GM12892 (cell line): ENCODE data around the gene CUEDC2.

ENCODE experiments used
- DNase-seq: peaks from one replicate; pipeline ENCODE4 v3.0.0; 2011; ENCODE audit not compliant: insufficient read length
- FAIRE-seq: peaks from 2 replicates; lab custom pipeline; 2011; peaks lifted over from hg19 to GRCh38; lab: Jason Lieb, UNC
- POLR2A ChIP-seq: IDR thresholded peaks from 2 replicates; pipeline ENCODE4 v1.6.1; 2011; ENCODE audit warnings: low read depth, low read length, control low read depth
- POLR2AphosphoS5 ChIP-seq: IDR thresholded peaks from 2 replicates; pipeline ENCODE4 v1.6.1; 2011; ENCODE audit warnings: low read depth, low read length, control low read depth
- TAF1 ChIP-seq: IDR thresholded peaks from 2 replicates; pipeline ENCODE4 v1.6.1; 2011; ENCODE audit warnings: low read depth, mild to moderate bottlenecking, control low read depth, low read length, borderline replicate concordance

The CUEDC2 gene

DNA sequence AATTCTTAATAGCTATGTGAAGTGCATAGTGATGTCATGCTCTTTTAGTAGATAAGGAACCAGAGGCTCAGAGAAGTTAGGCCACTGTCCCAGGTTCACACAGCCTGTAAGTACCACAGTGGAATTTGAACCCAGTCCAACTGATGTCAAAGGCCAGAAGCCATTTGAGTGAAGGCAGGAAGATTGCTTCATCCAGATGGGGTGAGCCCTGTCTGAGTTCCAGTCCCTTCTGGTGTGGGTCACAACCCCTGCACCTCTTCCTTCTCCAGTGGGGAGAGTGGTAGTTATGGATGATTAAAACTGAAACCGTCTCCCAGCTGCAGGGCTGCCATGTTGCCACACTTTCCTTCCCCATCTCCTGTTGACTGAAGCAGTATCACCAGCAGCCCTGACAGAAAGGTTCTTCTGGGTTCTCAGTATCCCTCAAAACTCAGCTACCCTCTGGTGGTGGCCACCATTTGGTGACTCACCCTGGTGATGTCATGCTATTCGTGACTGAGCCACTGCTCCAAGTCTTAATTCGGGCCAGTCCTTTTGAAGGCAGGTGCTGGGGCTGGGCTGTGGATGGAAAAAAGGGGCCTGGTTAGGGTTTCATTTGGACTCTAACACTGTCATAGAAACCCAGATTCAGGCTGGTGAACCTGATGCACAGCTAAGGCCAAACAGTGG lies 20.4 kb upstream of the CUEDC2 start:
- TF ChIP-seq POLR2A (no peak), TAF1 (no peak), POLR2AphosphoS5 (no peak)
- FAIRE-seq (no peak), DNase-seq (no peak)

DNA sequence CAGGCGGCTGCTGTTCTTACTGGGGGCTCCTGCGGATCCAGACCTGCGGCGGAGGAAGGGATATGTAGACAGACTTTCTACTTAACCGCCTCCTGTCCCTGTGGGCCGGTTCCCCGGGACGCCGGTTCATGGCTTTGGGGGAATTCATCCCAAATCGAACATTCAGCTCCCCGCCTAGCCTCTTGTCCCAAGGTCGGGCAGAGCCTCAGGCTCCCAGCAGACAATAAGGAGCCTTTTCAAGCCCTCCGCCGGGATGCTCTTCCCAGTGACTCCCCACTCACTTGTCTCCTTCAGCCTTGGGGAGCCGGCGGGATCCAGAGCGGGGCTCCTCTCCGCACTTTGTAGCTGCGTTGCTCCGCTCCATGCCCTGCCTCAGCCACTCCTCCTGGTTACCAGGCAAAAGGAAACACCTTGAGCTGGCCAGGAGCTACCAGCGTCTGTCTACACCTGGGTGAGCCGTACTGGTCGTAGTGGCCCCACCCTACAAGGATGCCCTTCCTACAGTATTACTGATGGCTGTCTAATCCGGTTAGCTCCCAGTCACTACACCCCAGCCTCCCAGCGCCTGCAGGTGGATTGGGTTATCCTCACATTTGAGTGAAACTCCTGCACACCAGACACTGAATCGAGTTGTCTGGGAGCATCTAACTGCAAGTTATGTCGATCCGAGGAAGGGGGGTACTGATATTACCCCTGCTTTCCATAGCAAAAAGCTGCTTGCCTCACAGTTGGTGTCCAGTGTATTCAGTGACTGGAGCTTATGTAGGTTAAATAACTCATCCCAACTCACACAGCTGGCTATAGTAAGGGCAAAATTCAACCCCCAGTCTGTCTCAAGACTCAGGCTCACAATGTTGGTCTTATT lies 19.0 kb upstream of the CUEDC2 start, which contains the start of gene C10orf95:
TSS of gene C10orf95 (minus strand) at position 439 of the 865 bp plus-strand sequence. CDS start 450 bp downstream, outside the sequence.
- FAIRE-seq (no peak), DNase-seq (no peak)
- TF ChIP-seq TAF1: no peak
- no peak for TF ChIP-seq POLR2A
- no peak for TF ChIP-seq POLR2AphosphoS5

DNA sequence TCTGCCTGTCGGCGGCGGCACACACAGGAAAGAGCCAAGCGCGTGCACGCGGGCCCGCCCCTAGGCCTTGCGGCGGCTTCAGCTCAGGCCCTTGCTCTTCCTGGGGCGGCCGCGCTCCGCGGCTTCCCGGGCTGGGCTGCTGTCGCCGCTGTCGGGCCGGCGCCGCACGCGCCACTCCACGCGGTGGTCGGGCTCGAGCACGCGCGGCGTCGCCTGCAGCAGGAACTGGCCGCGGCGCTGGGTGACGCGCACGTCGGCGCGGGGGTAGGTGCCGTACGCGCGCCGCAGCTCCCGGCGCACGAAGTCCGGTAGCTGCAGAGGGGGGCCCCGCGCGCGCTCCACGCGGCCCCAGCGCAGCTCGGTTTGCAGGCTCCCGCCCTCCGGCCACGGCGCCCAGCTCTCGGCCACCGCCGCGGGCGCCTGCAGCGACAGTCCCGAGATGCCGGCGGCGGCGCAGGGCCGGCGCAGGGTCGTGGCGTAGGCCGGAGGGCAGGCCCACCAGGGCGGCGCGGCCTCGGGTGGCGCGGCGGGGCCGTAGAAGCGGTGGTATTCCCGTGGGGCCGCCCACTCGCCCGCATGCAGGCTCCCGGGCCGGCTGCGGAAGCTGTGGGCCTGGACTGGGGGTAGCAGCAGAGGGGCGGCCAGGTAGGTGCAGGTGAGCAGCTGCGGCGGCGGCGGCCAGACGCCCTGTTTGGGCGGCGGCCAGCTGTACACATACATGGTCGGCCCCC lies 18.2 kb upstream of the CUEDC2 start:
- TF ChIP-seq POLR2AphosphoS5 (peak; percentile 70; the same call in 1 of the 2 replicates), POLR2A (peak; percentile 85), TAF1 (peak; percentile 79)
- DNase-seq (peak; percentile 92), FAIRE-seq (peak; percentile 99)

DNA sequence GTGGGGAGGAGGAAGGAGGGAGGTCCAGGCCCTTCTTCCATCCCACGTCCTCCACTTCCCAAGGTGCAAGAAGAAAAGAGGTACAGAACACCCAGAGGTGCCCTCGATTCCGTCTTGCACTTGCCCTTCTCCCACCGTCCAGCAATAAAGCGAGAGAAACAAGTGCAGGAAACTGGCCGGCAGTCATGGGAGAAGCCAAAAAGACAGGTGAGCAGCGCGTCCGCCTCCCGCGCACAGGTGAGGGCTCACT lies 17.7 kb upstream of the CUEDC2 start:
- DNase-seq (no peak), FAIRE-seq (no peak)
- TF ChIP-seq TAF1 (no peak), POLR2A (no peak), POLR2AphosphoS5 (no peak)

DNA sequence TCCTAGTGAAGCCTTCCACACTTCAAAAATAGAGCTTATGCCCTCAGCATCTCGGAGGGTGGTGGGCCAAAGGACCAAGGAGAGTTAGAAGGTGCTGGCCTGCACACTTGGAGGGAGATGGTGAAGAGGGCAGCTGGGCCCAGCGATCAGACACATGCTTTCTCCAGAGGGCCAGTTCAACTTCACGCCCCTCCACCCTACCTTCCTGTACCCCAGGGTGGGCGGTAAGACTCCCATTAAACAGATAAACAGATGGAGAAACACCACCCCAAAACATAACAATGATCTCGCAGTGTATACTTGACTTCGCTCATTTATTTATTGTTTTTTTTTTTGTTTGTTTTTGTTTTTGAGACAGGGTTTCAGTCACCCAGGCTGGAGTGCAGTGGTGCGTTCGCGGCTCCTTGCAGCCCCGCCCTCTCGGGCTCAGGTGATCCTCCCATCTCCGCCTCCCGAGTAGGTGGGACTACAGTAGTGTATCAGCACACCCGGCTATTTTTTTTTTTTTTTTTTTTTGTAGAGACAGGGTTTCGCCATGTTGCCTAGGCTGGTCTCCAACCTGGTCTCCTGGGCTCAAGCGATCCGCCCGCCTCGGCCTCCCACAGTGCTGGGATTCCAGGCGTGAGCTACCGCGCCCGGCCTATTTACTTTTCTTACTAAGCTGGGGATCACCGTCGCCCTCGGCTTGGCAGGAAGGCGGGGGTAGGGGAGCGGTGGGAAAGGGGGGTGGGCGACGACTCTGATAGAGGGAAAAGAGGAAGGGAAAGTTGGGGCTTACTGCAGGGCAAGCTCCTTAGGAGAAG lies 17.1 kb upstream of the CUEDC2 start:
- TF ChIP-seq TAF1 (no peak), POLR2AphosphoS5 (no peak), POLR2A (no peak)
- DNase-seq (no peak), FAIRE-seq (peak; percentile 90)

DNA sequence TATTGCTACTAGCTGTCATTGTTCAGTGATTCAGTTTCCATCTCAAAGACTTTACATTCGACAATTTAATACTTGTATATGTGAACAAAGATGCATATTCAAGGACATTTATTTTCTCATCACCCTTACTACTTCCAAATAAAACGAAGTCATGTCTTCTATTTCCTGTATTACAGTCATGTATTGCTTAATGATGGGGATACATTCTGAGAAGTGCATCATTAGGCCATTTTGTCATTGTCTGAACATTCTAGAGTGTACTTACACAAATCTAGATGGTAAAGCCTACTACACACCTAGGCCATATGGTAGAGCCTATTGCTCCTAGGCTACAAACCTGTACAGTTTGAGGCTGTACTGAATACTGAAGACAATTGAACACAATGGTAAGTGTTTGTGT lies 12.5 kb upstream of the CUEDC2 start:
- DNase-seq: no peak
- TF ChIP-seq POLR2A: no peak
- no peak for FAIRE-seq

DNA sequence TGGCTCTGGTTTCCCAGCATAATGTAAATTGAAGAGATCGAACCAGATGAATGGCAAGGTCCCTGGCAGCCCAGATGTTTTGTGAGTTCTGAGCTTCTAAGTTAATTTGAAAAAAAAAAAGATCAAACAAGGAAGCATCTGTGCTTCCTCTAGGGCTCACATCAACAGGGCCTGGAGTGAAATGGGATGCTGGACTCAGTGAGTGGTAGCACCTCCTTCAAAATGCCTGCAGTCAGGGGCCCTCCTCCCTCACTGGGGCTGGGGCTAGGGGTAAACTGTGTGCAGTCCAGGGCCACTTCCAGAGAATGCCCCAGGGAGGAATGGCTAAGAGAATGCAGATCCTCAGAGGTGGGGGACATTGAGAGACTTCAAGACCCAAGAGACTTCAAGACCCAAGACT lies 6.0 kb upstream of the CUEDC2 start:
- FAIRE-seq (no peak), DNase-seq (no peak)
- TF ChIP-seq POLR2A (no peak), TAF1 (no peak), POLR2AphosphoS5 (no peak)

DNA sequence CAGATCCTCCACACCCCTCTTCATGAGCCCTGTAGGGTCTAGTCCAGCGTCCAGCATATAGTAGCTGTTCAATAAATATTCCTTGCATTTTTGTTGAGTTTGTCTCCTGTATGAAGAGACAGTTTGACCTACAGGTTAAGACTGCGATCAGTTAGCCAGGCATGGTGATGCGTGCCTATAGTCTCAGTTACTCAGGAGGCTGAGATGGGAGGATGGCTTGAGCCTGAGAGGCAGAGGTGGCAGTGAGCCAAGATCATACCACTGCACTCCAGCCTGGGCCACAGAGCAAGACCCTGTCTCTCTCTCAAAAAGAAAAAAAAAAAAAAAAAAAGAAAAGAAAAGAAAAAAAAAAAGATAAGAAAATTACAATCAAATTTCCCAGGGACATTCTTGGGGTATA lies 5.1 kb upstream of the CUEDC2 start:
- no peak for FAIRE-seq
- no peak for TF ChIP-seq POLR2A
- no peak for TF ChIP-seq POLR2AphosphoS5
- TF ChIP-seq TAF1: no peak
- no peak for DNase-seq

DNA sequence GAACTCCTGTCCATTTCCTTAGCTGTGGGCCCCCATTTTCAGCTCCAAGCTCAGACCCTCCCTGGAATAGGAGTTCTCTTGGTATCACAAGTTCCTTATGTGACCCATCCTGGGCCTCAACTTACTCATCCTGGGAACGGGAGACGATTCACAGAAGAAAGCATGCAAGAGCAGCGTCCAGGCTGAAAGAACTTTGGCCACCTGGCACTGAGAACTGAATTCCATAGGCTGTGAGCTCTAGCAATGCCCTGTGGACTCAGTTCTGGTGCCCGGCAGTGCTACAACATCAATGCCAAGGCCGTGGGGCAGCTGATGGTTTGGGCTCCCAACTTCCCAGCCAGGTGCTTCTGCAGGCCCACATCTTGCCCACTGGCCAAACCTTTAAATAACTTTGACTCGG lies 3.9 kb upstream of the CUEDC2 start:
- TF ChIP-seq POLR2A: no peak
- TF ChIP-seq TAF1: no peak
- TF ChIP-seq POLR2AphosphoS5: no peak
- DNase-seq (no peak), FAIRE-seq (no peak)

DNA sequence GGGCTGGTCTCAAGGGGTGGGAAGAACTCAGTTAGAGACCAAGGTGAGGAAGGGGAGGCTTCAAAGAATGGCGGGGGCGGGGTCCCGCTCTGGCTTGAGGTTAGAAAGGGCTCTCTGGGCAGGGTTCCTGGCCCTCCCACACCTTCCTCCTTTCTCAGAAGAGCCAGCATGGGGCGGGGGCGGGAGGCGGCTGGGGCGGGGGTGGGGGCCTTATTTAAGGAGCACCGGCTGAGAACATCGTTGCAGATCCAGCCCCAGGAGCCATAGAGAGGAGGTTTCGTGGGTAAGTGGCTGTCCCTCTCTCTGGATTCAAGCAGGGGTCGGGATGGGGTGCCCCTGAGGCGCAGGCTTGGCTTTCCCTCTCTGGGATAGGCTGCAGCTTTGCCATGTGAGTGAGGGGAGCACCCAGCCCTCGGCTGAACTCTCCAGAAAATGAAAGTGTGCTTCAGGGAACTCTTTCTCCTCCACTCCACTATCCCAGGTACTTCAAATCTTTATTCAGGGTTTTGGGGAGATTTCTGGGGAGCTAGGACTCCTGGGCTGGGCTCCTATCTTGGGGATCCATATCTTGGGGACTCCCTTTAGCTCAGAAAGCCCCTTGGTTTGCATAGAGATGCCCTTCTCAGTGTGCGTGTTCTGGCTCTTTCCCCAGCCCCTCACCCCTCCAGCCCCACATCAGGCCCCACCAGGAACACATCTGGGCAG lies 3.3 kb upstream of the CUEDC2 start:
- peak; percentile 51; the same call in 1 of the 2 replicates for TF ChIP-seq POLR2A
- no peak for TF ChIP-seq TAF1
- DNase-seq (no peak), FAIRE-seq (peak; percentile 38)
